Effector memory CD8-positive, alpha-beta T cell (primary cell): ENCODE measurements around the gene WDHD1.
"Not testable (repeated sequence)": the region's sequence is repeated elsewhere in the genome, so short reads cannot be mapped to it uniquely, and the experiment has no call there.

ENCODE experiments used
- ATAC-seq: fragments of 150-1000 bp; cut with Tn5 transposase; replicated peaks from 2 replicates; pipeline ENCODE4 v1.10.0; 2021; ENCODE audit warnings: mild to moderate bottlenecking, moderate library complexity
- DNase-seq, 3 experiments: peaks; one replicate each; pipeline ENCODE4 v3.0.0; 2021
- H3K27ac Mint-ChIP-seq, 2 donors: one replicate each; pipeline ENCODE4 v1.8.0; 2022; ENCODE audit warnings: mild to moderate bottlenecking in 2 of 2, mixed read lengths in 2 of 2, moderate library complexity in 2 of 2
- H3K27me3 Mint-ChIP-seq, 2 donors: one replicate each; pipeline ENCODE4 v1.8.0; 2022; ENCODE audit warnings: mixed read lengths in 2 of 2
- H3K36me3 Mint-ChIP-seq: one replicate; pipeline ENCODE4 v1.8.0; 2022; ENCODE audit warnings: mild to moderate bottlenecking, moderate library complexity, mixed read lengths; ENCODE audit not compliant: insufficient read depth
- H3K4me1 Mint-ChIP-seq, 2 donors: one replicate each; pipeline ENCODE4 v1.8.0; 2022; ENCODE audit warnings: low read depth in 2 of 2, mixed read lengths in 2 of 2
- H3K4me3 Mint-ChIP-seq, 2 donors: one replicate each; pipeline ENCODE4 v1.8.0; 2022; ENCODE audit warnings: mild to moderate bottlenecking in 2 of 2, mixed read lengths in 2 of 2, moderate library complexity in 2 of 2
- H3K9me3 Mint-ChIP-seq, 2 donors: one replicate each; pipeline ENCODE4 v1.8.0; 2022; ENCODE audit warnings: mixed read lengths in 2 of 2

WDHD1 gene

GRCh38 chr14:54931101-54931500 is 95.8 kb downstream of the WDHD1 start:
- no peak overlapping the region for H3K4me3 Mint-ChIP-seq
- no peak for ATAC-seq
- no peak overlapping the region for H3K27ac Mint-ChIP-seq
- no peak for DNase-seq
- H3K36me3 Mint-ChIP-seq = no peaks in the 10 kb centered on the region
- peaks cover 0 to 4% of the 10 kb centered on the region in 2 donors for H3K27me3 Mint-ChIP-seq
- H3K4me1 Mint-ChIP-seq = no peaks in the 10 kb centered on the region
- no peaks in the 10 kb centered on the region for H3K9me3 Mint-ChIP-seq

- no peak overlapping the region for H3K4me3 Mint-ChIP-seq
- no peak overlapping the region for H3K27ac Mint-ChIP-seq
- H3K27me3 Mint-ChIP-seq = peaks cover 0 to 15% of the 10 kb centered on the region in 2 donors
- no peaks in the 10 kb centered on the region for H3K4me1 Mint-ChIP-seq
- H3K9me3 Mint-ChIP-seq = no peaks in the 10 kb centered on the region
- no peaks in the 10 kb centered on the region for H3K36me3 Mint-ChIP-seq
- no peak for DNase-seq
- no peak for ATAC-seq
Observed at GRCh38 chr14:54929556-54929955, 97.3 kb downstream of the WDHD1 start.

- no peak overlapping the region for H3K27ac Mint-ChIP-seq
- H3K9me3 Mint-ChIP-seq = no peaks in the 10 kb centered on the region
- ATAC-seq (no peak), DNase-seq (no peak)
- H3K27me3 Mint-ChIP-seq = peaks cover 0 to 18% of the 10 kb centered on the region in 2 donors
- no peak overlapping the region for H3K4me3 Mint-ChIP-seq
- no peaks in the 10 kb centered on the region for H3K36me3 Mint-ChIP-seq
- no peaks in the 10 kb centered on the region for H3K4me1 Mint-ChIP-seq
Observed at GRCh38 chr14:54928216-54928615, 98.7 kb downstream of the WDHD1 start.

GRCh38 chr14:54927551-54927950 is 99.3 kb downstream of the WDHD1 start:
- no peak overlapping the region for H3K27ac Mint-ChIP-seq
- no peak overlapping the region for H3K4me3 Mint-ChIP-seq
- DNase-seq (no peak), ATAC-seq (no peak)
- H3K4me1 Mint-ChIP-seq = no peaks in the 10 kb centered on the region
- H3K27me3 Mint-ChIP-seq = peaks cover 0 to 18% of the 10 kb centered on the region in 2 donors
- H3K9me3 Mint-ChIP-seq = no peaks in the 10 kb centered on the region
- H3K36me3 Mint-ChIP-seq = no peaks in the 10 kb centered on the region

GRCh38 chr14:54926570-54926969 is 100.3 kb downstream of the WDHD1 start:
- H3K9me3 Mint-ChIP-seq = not testable (repeated sequence)

GRCh38 chr14:54922598-54922997 is 104.3 kb downstream of the WDHD1 start:
- H3K27me3 Mint-ChIP-seq = peaks cover 0 to 18% of the 10 kb centered on the region in 2 donors
- ATAC-seq (no peak), DNase-seq (no peak)
- no peaks in the 10 kb centered on the region for H3K36me3 Mint-ChIP-seq
- H3K9me3 Mint-ChIP-seq = no peaks in the 10 kb centered on the region
- H3K4me1 Mint-ChIP-seq = no peaks in the 10 kb centered on the region
- H3K27ac Mint-ChIP-seq = no peak overlapping the region
- H3K4me3 Mint-ChIP-seq = no peak overlapping the region

More at GRCh38 chr14:54926570-54926969, 100.3 kb downstream of the WDHD1 start:
- H3K27me3 Mint-ChIP-seq = peaks cover 0 to 18% of the 10 kb centered on the region in 2 donors
- not testable (repeated sequence) for H3K4me3 Mint-ChIP-seq, ATAC-seq, H3K4me1 Mint-ChIP-seq, H3K36me3 Mint-ChIP-seq, H3K27ac Mint-ChIP-seq, DNase-seq

GRCh38 chr14:54920052-54920451 is 106.8 kb downstream of the WDHD1 start:
- no peak overlapping the region for H3K27ac Mint-ChIP-seq
- no peak overlapping the region for H3K4me3 Mint-ChIP-seq
- ATAC-seq (no peak), DNase-seq (no peak)
- H3K9me3 Mint-ChIP-seq = no peaks in the 10 kb centered on the region
- peaks cover 0 to 8% of the 10 kb centered on the region in 2 donors for H3K27me3 Mint-ChIP-seq
- H3K36me3 Mint-ChIP-seq = no peaks in the 10 kb centered on the region
- H3K4me1 Mint-ChIP-seq = no peaks in the 10 kb centered on the region

- Mint-ChIP-seq H3K9me3 (no peaks in the 10 kb centered on the region), H3K4me3 (no peak overlapping the region), H3K4me1 (no peaks in the 10 kb centered on the region), H3K27ac (no peak overlapping the region), H3K36me3 (no peaks in the 10 kb centered on the region), H3K27me3 (peaks cover 0 to under 1% of the 10 kb centered on the region in 2 donors)
- ATAC-seq = no peak
- DNase-seq = no peak
Observed at GRCh38 chr14:54919330-54919729, 107.6 kb downstream of the WDHD1 start.

- Mint-ChIP-seq H3K4me1 (no peaks in the 10 kb centered on the region), H3K27me3 (no peaks in the 10 kb centered on the region), H3K9me3 (no peaks in the 10 kb centered on the region), H3K36me3 (no peaks in the 10 kb centered on the region), H3K4me3 (no peak overlapping the region), H3K27ac (no peak overlapping the region)
- ATAC-seq = no peak
- DNase-seq = no peak
Observed at GRCh38 chr14:54918427-54918826, 108.5 kb downstream of the WDHD1 start.

GRCh38 chr14:54916101-54916500 is 110.8 kb downstream of the WDHD1 start:
- DNase-seq (no peak), ATAC-seq (no peak)
- no peaks in the 10 kb centered on the region for H3K27me3 Mint-ChIP-seq
- no peak overlapping the region for H3K4me3 Mint-ChIP-seq
- no peaks in the 10 kb centered on the region for H3K9me3 Mint-ChIP-seq
- H3K36me3 Mint-ChIP-seq = no peaks in the 10 kb centered on the region
- H3K27ac Mint-ChIP-seq = no peak overlapping the region
- H3K4me1 Mint-ChIP-seq = no peaks in the 10 kb centered on the region

GRCh38 chr14:54909817-54910558 is 116.9 kb downstream of the WDHD1 start:
- ATAC-seq = no peak
- no peaks in the 10 kb centered on the region for H3K27me3 Mint-ChIP-seq
- peaks cover 8 to 9% of the 10 kb centered on the region in 2 donors for H3K4me1 Mint-ChIP-seq

GRCh38 chr14:54908973-54909372 is 117.9 kb downstream of the WDHD1 start:
- H3K4me1 Mint-ChIP-seq, H3K4me3 Mint-ChIP-seq, H3K27me3 Mint-ChIP-seq, DNase-seq, H3K36me3 Mint-ChIP-seq, H3K9me3 Mint-ChIP-seq, ATAC-seq: not testable (repeated sequence)
- peak overlapping the region in 1 of 2 donors; percentile 59 for H3K27ac Mint-ChIP-seq

More at GRCh38 chr14:54909817-54910558, 116.9 kb downstream of the WDHD1 start:
- no peak for DNase-seq
- no peaks in the 10 kb centered on the region for H3K9me3 Mint-ChIP-seq
- H3K4me3 Mint-ChIP-seq = peak overlapping the region in 1 of 2 donors; percentile 19
- H3K27ac Mint-ChIP-seq = no peak overlapping the region
- no peaks in the 10 kb centered on the region for H3K36me3 Mint-ChIP-seq

GRCh38 chr14:54908190-54908589 is 118.7 kb downstream of the WDHD1 start:
- DNase-seq (no peak), ATAC-seq (peak; percentile 72)
- H3K27ac Mint-ChIP-seq = peak overlapping the region; percentile 16 to 59
- H3K9me3 Mint-ChIP-seq = no peaks in the 10 kb centered on the region
- peak overlapping the region; percentile 57 to 66 for H3K4me3 Mint-ChIP-seq
- H3K4me1 Mint-ChIP-seq = peaks cover 8 to 9% of the 10 kb centered on the region in 2 donors
- no peaks in the 10 kb centered on the region for H3K27me3 Mint-ChIP-seq
- peaks cover 1% of the 10 kb centered on the region for H3K36me3 Mint-ChIP-seq

- ATAC-seq (no peak), DNase-seq (no peak)
- Mint-ChIP-seq H3K9me3 (no peaks in the 10 kb centered on the region), H3K36me3 (peaks cover 21% of the 10 kb centered on the region), H3K4me3 (no peak overlapping the region), H3K4me1 (peaks cover 8 to 9% of the 10 kb centered on the region in 2 donors), H3K27ac (no peak overlapping the region), H3K27me3 (no peaks in the 10 kb centered on the region)
Observed at GRCh38 chr14:54906075-54906474, 120.8 kb downstream of the WDHD1 start.
